H1 (cell line): ENCODE measurements around the gene VASP. TPM values are rescaled to one million over a fixed set of nuclear protein-coding genes. Genes with fewer than 3 reads are reported as not detected.

Experiments
- CTCF ChIA-PET: fragments of 300-600 bp; sonication (Branson Sonifier 250); formaldehyde crosslinking; loops from one replicate; lab custom pipeline; 2021; ENCODE audit not compliant: partially characterized antibody; lab: Charles Lee
- POLR2A ChIA-PET: fragments of 300-600 bp; sonication (Branson Sonifier 250); formaldehyde crosslinking; loops from one replicate; lab custom pipeline; 2021; ENCODE audit warnings: inconsistent platforms; ENCODE audit not compliant: partially characterized antibody; lab: Charles Lee
- DNase-seq, 2 experiments: peaks; one replicate each; pipeline versions ENCODE4 v3.0.0 to v3.0.0-alpha.2; 2010 to 2022; ENCODE audit warnings: low spot score in 2 of 2, low read depth in 1 of 2, mixed read lengths in 1 of 2
- FAIRE-seq: peaks from 2 replicates; lab custom pipeline; 2011; peaks lifted over from hg19 to GRCh38; lab: Jason Lieb, UNC
- H2AFZ ChIP-seq: 2 replicates; pipeline ENCODE4 v1.8.1; 2012; ENCODE audit warnings: low read length, inconsistent platforms
- H2AK5ac ChIP-seq: 2 replicates; pipeline ENCODE4 v1.6.1; 2013; ENCODE audit warnings: low read depth, low read length
- H2BK120ac ChIP-seq: replicated peaks from 2 replicates; pipeline ENCODE3; 2013; ENCODE audit warnings: low read depth, low read length, inconsistent platforms
- H2BK12ac ChIP-seq: 2 replicates; pipeline ENCODE4 v1.6.1; 2013; ENCODE audit warnings: low read depth, low read length
- H2BK15ac ChIP-seq: 2 replicates; pipeline ENCODE4 v1.6.1; 2013; ENCODE audit warnings: low read length
- H2BK20ac ChIP-seq: 2 replicates; pipeline ENCODE4 v1.6.1; 2013; ENCODE audit warnings: low read length
- H2BK5ac ChIP-seq: 2 replicates; pipeline ENCODE4 v1.6.1; 2013; ENCODE audit warnings: low read depth, low read length
- H3K14ac ChIP-seq: 2 replicates; pipeline ENCODE4 v1.6.1; 2013; ENCODE audit warnings: inconsistent platforms; ENCODE audit not compliant: insufficient read length
- H3K18ac ChIP-seq: 2 replicates; pipeline ENCODE4 v1.6.1; 2013; ENCODE audit warnings: low read length; ENCODE audit errors: extremely low read depth
- H3K23ac ChIP-seq: 2 replicates; pipeline ENCODE4 v1.6.1; 2013; ENCODE audit warnings: inconsistent platforms; ENCODE audit not compliant: insufficient read length
- H3K23me2 ChIP-seq: 2 replicates; pipeline ENCODE4 v1.6.1; 2013; ENCODE audit warnings: low read depth, low read length
- H3K27ac ChIP-seq: 2 replicates; pipeline ENCODE4 v1.6.1; 2011; ENCODE audit warnings: low read depth, low read length, inconsistent platforms
- H3K27me3 ChIP-seq, 4 experiments: replicated peaks in 1 of 4; 1 replicate in 1 of 4; 2 replicates in 3 of 4; pipeline versions ENCODE4 v1.6.1 to v1.8.1; 2011 to 2013; ENCODE audit warnings: low read length in 3 of 4, mild to moderate bottlenecking in 3 of 4, inconsistent platforms in 2 of 4, mixed read lengths in 2 of 4, moderate library complexity in 1 of 4; ENCODE audit not compliant: control insufficient read depth in 3 of 4, insufficient read depth in 3 of 4; ENCODE audit errors: extremely low read depth in 1 of 4
- H3K36me3 ChIP-seq, 4 experiments: 2 replicates each; pipeline versions ENCODE4 v1.6.1 to v1.8.1; 2011 to 2013; ENCODE audit warnings: mild to moderate bottlenecking in 4 of 4, low read length in 3 of 4, moderate library complexity in 2 of 4, control low read depth in 1 of 4, inconsistent platforms in 1 of 4; ENCODE audit not compliant: insufficient read depth in 4 of 4, control insufficient read depth in 2 of 4
- H3K4ac ChIP-seq: replicated peaks from 2 replicates; pipeline ENCODE3; 2013; ENCODE audit warnings: low read length, low read depth, mixed read lengths, inconsistent platforms; ENCODE audit not compliant: insufficient read length
- H3K4me1 ChIP-seq, 4 experiments: replicated peaks in 1 of 4; 1 replicate in 1 of 4; 2 replicates in 3 of 4; pipeline versions ENCODE4 v1.6.1 to v1.8.1; 2011 to 2013; ENCODE audit warnings: low read length in 3 of 4, inconsistent platforms in 2 of 4, mixed read lengths in 1 of 4; ENCODE audit not compliant: insufficient read depth in 4 of 4, control insufficient read depth in 3 of 4
- H3K4me2 ChIP-seq, 2 experiments: 2 replicates each; pipeline versions ENCODE4 v1.6.1 to v1.8.1; 2011 to 2013; ENCODE audit warnings: low read depth in 2 of 2, low read length in 2 of 2, control low read depth in 1 of 2, inconsistent platforms in 1 of 2, mild to moderate bottlenecking in 1 of 2; ENCODE audit not compliant: insufficient read depth in 1 of 2
- H3K4me3 ChIP-seq, 4 experiments: fragments of 200-600, 300-600 bp in 1 of 4; sonication (generic), shearing (Covaris generic), sonication (Bioruptor Twin) in 1 of 4; 2 replicates each; pipeline versions ENCODE4 v1.5.1 to v1.8.1; 2011 to 2016; ENCODE audit warnings: low read length in 4 of 4, low read depth in 3 of 4, control low read depth in 2 of 4, inconsistent platforms in 2 of 4, mild to moderate bottlenecking in 2 of 4, mixed read lengths in 1 of 4, moderate library complexity in 1 of 4; ENCODE audit not compliant: insufficient read depth in 2 of 4; ENCODE audit errors: extremely low read depth in 1 of 4
- H3K56ac ChIP-seq: replicated peaks from 2 replicates; pipeline ENCODE3; 2013; ENCODE audit warnings: low read depth, mild to moderate bottlenecking, mixed read lengths, low read length, inconsistent platforms; ENCODE audit not compliant: insufficient read length
- H3K79me1 ChIP-seq: 2 replicates; pipeline ENCODE4 v1.6.1; 2013; ENCODE audit warnings: low read depth, low read length, control low read depth
- H3K79me2 ChIP-seq, 2 experiments: 2 replicates each; pipeline versions ENCODE4 v1.6.1 to v1.8.1; 2012 to 2013; ENCODE audit warnings: low read length in 2 of 2, mild to moderate bottlenecking in 2 of 2, inconsistent platforms in 1 of 2; ENCODE audit not compliant: insufficient read depth in 2 of 2, control insufficient read depth in 1 of 2
- H3K9ac ChIP-seq, 4 experiments: replicated peaks in 1 of 4; 1 replicate in 1 of 4; 2 replicates in 3 of 4; pipeline versions ENCODE4 v1.6.1 to v1.8.1; 2011 to 2013; ENCODE audit warnings: low read depth in 3 of 4, low read length in 3 of 4, control low read depth in 2 of 4, mild to moderate bottlenecking in 2 of 4, moderate library complexity in 2 of 4, inconsistent platforms in 1 of 4; ENCODE audit errors: extremely low read depth in 1 of 4
- H3K9me3 ChIP-seq, 2 experiments: 2 replicates each; pipeline versions ENCODE4 v1.6.1 to v1.8.1; 2012 to 2013; ENCODE audit warnings: mild to moderate bottlenecking in 2 of 2, moderate library complexity in 2 of 2, control low read depth in 1 of 2, inconsistent platforms in 1 of 2, low read depth in 1 of 2, low read length in 1 of 2, mixed read lengths in 1 of 2; ENCODE audit not compliant: insufficient read depth in 2 of 2
- H4K20me1 ChIP-seq, 2 experiments: replicated peaks in 1 of 2; 2 replicates each; pipeline versions ENCODE3 to v1.8.1; 2011 to 2013; ENCODE audit warnings: inconsistent platforms in 2 of 2, low read length in 2 of 2, mild to moderate bottlenecking in 1 of 2; ENCODE audit not compliant: insufficient read depth in 2 of 2, control insufficient read depth in 1 of 2
- H4K5ac ChIP-seq: 2 replicates; pipeline ENCODE4 v1.6.1; 2013; ENCODE audit warnings: low read length, low read depth, mixed read lengths, inconsistent platforms; ENCODE audit not compliant: insufficient read length
- H4K8ac ChIP-seq: 2 replicates; pipeline ENCODE4 v1.8.0; 2013; ENCODE audit warnings: mild to moderate bottlenecking, moderate library complexity, low read length, inconsistent platforms; ENCODE audit not compliant: insufficient read depth; ENCODE audit errors: extremely low read depth
- H4K91ac ChIP-seq: replicated peaks from 2 replicates; pipeline ENCODE3; 2013; ENCODE audit warnings: low read length, mixed read lengths, inconsistent platforms; ENCODE audit not compliant: insufficient read length
- POLR2AphosphoS5 ChIP-seq: IDR thresholded peaks from 2 replicates; pipeline ENCODE4 v1.6.1; 2011; ENCODE audit warnings: low read depth, low read length
- WGBS, 2 experiments: shearing (Covaris generic) in 1 of 2; methylation state at CpG; one replicate each; pipeline versions ENCODE4 v1.1.6 to v1.1.7; 2013 to 2015; ENCODE audit warnings: low lambda C conversion rate in 2 of 2, mixed read lengths in 2 of 2, inconsistent platforms in 1 of 2, low coverage in 1 of 2, missing lambda C conversion rate in 1 of 2; ENCODE audit not compliant: insufficient replicate concordance in 2 of 2, insufficient coverage in 1 of 2, insufficient read length in 1 of 2; ENCODE audit errors: extremely low coverage in 1 of 2, missing lambda C conversion rate in 1 of 2; 5-methylcytosine and 5-hydroxymethylcytosine counted together
- polyA plus RNA-seq, 7 experiments: library from polyadenylated mRNA; depleted of rRNA in 3 of 7; stranded (reverse) in 5 of 7; unstranded in 2 of 7; fragments of >200 nt in 5 of 7; fragments of 200-250 nt in 2 of 7; gene quantifications; 1 replicate in 5 of 7; 2 replicates in 1 of 7; 4 replicates in 1 of 7; pipeline versions ENCODE4 v1.2.1 to v1.2.3, GENCODE V29; 2011 to 2013; ENCODE audit warnings: missing spikeins in 2 of 7, mixed read lengths in 2 of 7
- total RNA-seq: library from RNA; stranded (reverse); fragmentation: NEBNext Ultra II Directional; extraction: Animal tissue kit (Norgen Biotek cat#: 25700); gene quantifications from 2 replicates; pipeline ENCODE4 v1.2.1, GENCODE V29; 2021
- TF ChIP-seq, protein P1 (sequence below): IDR thresholded peaks from 2 replicates; pipeline ENCODE4 v1.6.1; 2012; ENCODE audit warnings: inconsistent platforms

VASP gene
- total and polyA plus RNA-seq, 2 of the 8 experiments (the other 6 are each of a cell fraction or from before 2014, with no cell fraction given) = 89.7 to 135 TPM

DNA sequence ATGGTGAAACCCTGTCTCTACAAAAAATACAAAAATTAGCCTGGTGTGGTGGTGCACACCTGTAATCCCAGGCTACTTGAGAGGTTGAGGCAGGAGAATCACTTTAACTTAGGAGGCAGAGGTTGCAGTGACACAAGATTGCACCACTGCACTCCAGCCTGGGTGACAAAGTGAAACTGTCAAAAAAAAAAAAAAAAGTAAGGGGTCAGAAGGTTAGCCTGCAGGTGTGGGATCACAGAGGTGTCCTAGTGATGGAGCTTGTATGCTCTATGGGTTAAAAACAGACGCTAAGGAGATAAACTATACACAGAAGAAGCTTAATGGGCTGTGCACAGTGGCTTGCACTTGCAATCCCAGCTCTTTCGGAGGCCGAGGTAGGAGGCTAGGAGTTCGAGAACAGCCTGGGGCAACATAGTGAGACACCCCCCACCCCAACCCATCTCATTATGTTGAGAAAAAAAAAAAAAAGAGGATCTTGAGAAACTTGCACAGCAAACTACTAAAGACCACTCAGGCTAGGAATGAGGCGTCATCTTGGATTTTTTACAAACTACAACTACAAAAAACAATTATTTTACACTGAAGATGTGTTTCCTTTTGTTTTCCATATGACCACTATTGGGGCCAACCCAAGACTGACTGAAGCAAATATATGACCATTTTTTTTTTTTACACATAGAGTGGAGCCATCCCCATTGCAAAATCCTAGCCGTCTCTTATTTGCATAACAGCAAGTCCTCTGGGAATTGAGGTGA lies 31.6 kb upstream of the VASP start:
- H4K8ac ChIP-seq = no peak overlapping the region
- 82% methylated on average over 6 of the region's 6 CpGs; no CpG with 5 or more reads in 1 of the 2 experiments for WGBS, 2 experiments
- no peak overlapping the region for H4K91ac ChIP-seq
- H2BK15ac ChIP-seq = no peak overlapping the region
- H2BK5ac ChIP-seq = no peak overlapping the region
- no peak overlapping the region for H4K5ac ChIP-seq
- no peak overlapping the region for H3K4ac ChIP-seq
- H3K27ac ChIP-seq = no peak overlapping the region
- H3K27me3 ChIP-seq = peaks cover 0 to 17% (median 13%) of the 10 kb centered on the region in 4 experiments; a peak in 4 of 7 replicates
- no peak overlapping the region for H2AK5ac ChIP-seq
- H3K4me1 ChIP-seq = peaks cover 5 to 10% (median 7%) of the 10 kb centered on the region in 4 experiments
- no peaks in the 10 kb centered on the region for H3K79me1 ChIP-seq
- peaks cover 9% of the 10 kb centered on the region for H3K23me2 ChIP-seq
- no peak overlapping the region for H3K56ac ChIP-seq
- POLR2A ChIA-PET = interaction anchor here (0.6 to 5.7 kb wide), 8 partner anchors 8 to 58 kb away, joined by 3 to 52 read pairs (median 4); partner anchors contain the start of gene FOSB
- CTCF ChIA-PET = interaction anchor here (0.6 to 32.9 kb wide), 6 partner anchors 9 to 509 kb away, joined by 3 to 760 read pairs (median 5); partner anchors contain the start of gene ERCC1
- no peak overlapping the region for H2AFZ ChIP-seq
- DNase-seq (no peak), FAIRE-seq (no peak)
- TF ChIP-seq, protein P1, sequence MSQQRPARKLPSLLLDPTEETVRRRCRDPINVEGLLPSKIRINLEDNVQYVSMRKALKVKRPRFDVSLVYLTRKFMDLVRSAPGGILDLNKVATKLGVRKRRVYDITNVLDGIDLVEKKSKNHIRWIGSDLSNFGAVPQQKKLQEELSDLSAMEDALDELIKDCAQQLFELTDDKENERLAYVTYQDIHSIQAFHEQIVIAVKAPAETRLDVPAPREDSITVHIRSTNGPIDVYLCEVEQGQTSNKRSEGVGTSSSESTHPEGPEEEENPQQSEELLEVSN = no peak
- 0 out of 2 replicates have a peak, but pooled peaks have one; percentile 28 for TF ChIP-seq POLR2AphosphoS5
- H3K23ac ChIP-seq = no peak overlapping the region
- H2BK20ac ChIP-seq = no peak overlapping the region
- H3K14ac ChIP-seq = no peak overlapping the region
- H4K20me1 ChIP-seq = no peaks in the 10 kb centered on the region
- no peak overlapping the region for H3K4me2 ChIP-seq
- H3K9me3 ChIP-seq = no peaks in the 10 kb centered on the region
- H2BK12ac ChIP-seq = no peak overlapping the region
- H3K36me3 ChIP-seq = no peaks in the 10 kb centered on the region
- no peak overlapping the region for H2BK120ac ChIP-seq
- H3K9ac ChIP-seq = no peak overlapping the region
- H3K18ac ChIP-seq = no peak overlapping the region
- no peaks in the 10 kb centered on the region for H3K79me2 ChIP-seq
- no peak overlapping the region for H3K4me3 ChIP-seq
